Activated T-helper 2 cell treated with anti-CD3 and anti-CD28 coated beads, Interferon-gamma antibody, Interleukin-2, Interleukin-4, amounts not matched to agents 10 μg/mL and 5 μg/mL and 100 μg/mL, durations not matched to agents 14 hours and 24 hours and 36 hours (primary cell): Measurements from ENCODE around the gene CNTFR. TPM values are rescaled to one million over a fixed set of nuclear protein-coding genes. Genes with fewer than 3 reads are reported as not detected.
A peak's percentile ranks its signal among the peaks of the same experiment; 100 is the strongest.

Source experiments
- DNase-seq: peaks from one replicate; pipeline ENCODE4 v3.0.0; 2021; ENCODE audit warnings: low spot score
- H3K27ac Mint-ChIP-seq: one replicate; pipeline ENCODE4 v1.8.0; 2021; ENCODE audit warnings: mixed read lengths
- H3K27me3 Mint-ChIP-seq: one replicate; pipeline ENCODE4 v1.8.0; 2021; ENCODE audit warnings: low read depth, mixed read lengths
- H3K36me3 Mint-ChIP-seq: one replicate; pipeline ENCODE4 v1.8.0; 2021; ENCODE audit warnings: low read depth, mixed read lengths
- H3K4me1 Mint-ChIP-seq: one replicate; pipeline ENCODE4 v1.8.0; 2021; ENCODE audit warnings: low read depth, mixed read lengths
- H3K4me3 Mint-ChIP-seq: one replicate; pipeline ENCODE4 v1.8.0; 2021; ENCODE audit warnings: low read depth, mild to moderate bottlenecking, moderate library complexity, mixed read lengths
- H3K9me3 Mint-ChIP-seq: one replicate; pipeline ENCODE4 v1.8.0; 2021; ENCODE audit warnings: mixed read lengths
- intact Hi-C: fragments of 100-400 bp; cut with micrococcal nuclease; formaldehyde crosslinking; loops from one replicate; pipeline ENCODE4 v1.15.1; 2023
- total RNA-seq: library from RNA; stranded (reverse); gene quantifications from 2 replicates; pipeline ENCODE4 v1.2.3, GENCODE V29; 2022

Gene CNTFR
- total RNA-seq, 1 donor from 2014 or later, result not detected

GRCh38 chr9:34628656-34629490 lies 39.3 kb upstream of the CNTFR start, which contains the start of gene ARID3C:
Gene ARID3C, minus strand, starts transcription at chr9:34629066. Its CDS starts 1,052 bp downstream, at chr9:34628014.
- intact Hi-C loops, result no loop called here
- no peak within 1 kb of the TSS for H3K27ac Mint-ChIP-seq
- peaks cover 16% of the 10 kb centered on the region for H3K36me3 Mint-ChIP-seq
- peaks cover 58% of the 10 kb centered on the region for H3K27me3 Mint-ChIP-seq
- peak; percentile 22 for DNase-seq
- no peaks in the 10 kb centered on the region for H3K9me3 Mint-ChIP-seq
- peak within 1 kb of the TSS; percentile 72 for H3K4me3 Mint-ChIP-seq
- H3K4me1 Mint-ChIP-seq, result peaks cover 8% of the 10 kb centered on the region

- intact Hi-C loops, result no loop called here
- peaks cover 13% of the 10 kb centered on the region for H3K36me3 Mint-ChIP-seq
Observed at GRCh38 chr9:34627716-34628655, 38.5 kb upstream of the CNTFR start.

GRCh38 chr9:34625186-34625486 lies 35.6 kb upstream of the CNTFR start:
- Mint-ChIP-seq H3K27ac (no peak overlapping the region), H3K36me3 (peaks cover 3% of the 10 kb centered on the region), H3K9me3 (no peaks in the 10 kb centered on the region), H3K27me3 (peaks cover 65% of the 10 kb centered on the region), H3K4me1 (peaks cover 16% of the 10 kb centered on the region), H3K4me3 (no peak overlapping the region)
- DNase-seq, result no peak
- intact Hi-C loops, result loop anchor here (2.0 kb wide), 1 partner anchor 36 kb away; the partner anchor contains the start of gene CNTFR

More at GRCh38 chr9:34627716-34628655, 38.5 kb upstream of the CNTFR start:
- H3K4me1 Mint-ChIP-seq, result peaks cover 10% of the 10 kb centered on the region
- no peak overlapping the region for H3K27ac Mint-ChIP-seq
- peaks cover 63% of the 10 kb centered on the region for H3K27me3 Mint-ChIP-seq
- H3K4me3 Mint-ChIP-seq, result peak overlapping the region; percentile 72
- H3K9me3 Mint-ChIP-seq, result no peaks in the 10 kb centered on the region
- no peak for DNase-seq

GRCh38 chr9:34624475-34625185 lies 35.1 kb upstream of the CNTFR start:
- Mint-ChIP-seq H3K4me1 (peaks cover 18% of the 10 kb centered on the region), H3K36me3 (peaks cover 3% of the 10 kb centered on the region), H3K27ac (no peak overlapping the region), H3K9me3 (no peaks in the 10 kb centered on the region), H3K4me3 (no peak overlapping the region), H3K27me3 (peaks cover 60% of the 10 kb centered on the region)
- DNase-seq, result no peak
- intact Hi-C loops, result loop anchor here (2.0 kb wide), 1 partner anchor 36 kb away; the partner anchor contains the start of gene CNTFR

GRCh38 chr9:34623374-34624235 lies 34.1 kb upstream of the CNTFR start:
- intact Hi-C loops, result loop anchor here (2.0 kb wide), 1 partner anchor 35 kb away; the partner anchor contains the start of gene CNTFR
- Mint-ChIP-seq H3K4me3 (no peak overlapping the region), H3K27ac (no peak overlapping the region), H3K36me3 (peaks cover 3% of the 10 kb centered on the region), H3K27me3 (peaks cover 53% of the 10 kb centered on the region), H3K4me1 (peaks cover 22% of the 10 kb centered on the region), H3K9me3 (no peaks in the 10 kb centered on the region)
- DNase-seq, result no peak

GRCh38 chr9:34620061-34620994 lies 30.8 kb upstream of the CNTFR start, which contains the start of gene DCTN3:
Gene DCTN3, minus strand, starts transcription at chr9:34620495. Its CDS starts 31 bp downstream, at chr9:34620464.
- peak; percentile 90 for DNase-seq
- no peaks in the 10 kb centered on the region for H3K9me3 Mint-ChIP-seq
- peak within 1 kb of the TSS; percentile 91 for H3K4me3 Mint-ChIP-seq
- H3K4me1 Mint-ChIP-seq, result peaks cover 16% of the 10 kb centered on the region
- peaks cover 13% of the 10 kb centered on the region for H3K36me3 Mint-ChIP-seq
- intact Hi-C loops, result loop anchor here (1.0 kb wide), 1 partner anchor 8 kb away; the partner anchor contains the start of gene RPP25L
- H3K27me3 Mint-ChIP-seq, result peaks cover 26% of the 10 kb centered on the region
- peak within 1 kb of the TSS; percentile 46 for H3K27ac Mint-ChIP-seq

- no peaks in the 10 kb centered on the region for H3K27me3 Mint-ChIP-seq
- no peak overlapping the region for H3K27ac Mint-ChIP-seq
- peaks cover 20% of the 10 kb centered on the region for H3K4me1 Mint-ChIP-seq
- peaks cover 31% of the 10 kb centered on the region for H3K36me3 Mint-ChIP-seq
- DNase-seq, result no peak
- H3K9me3 Mint-ChIP-seq, result no peaks in the 10 kb centered on the region
- no peak overlapping the region for H3K4me3 Mint-ChIP-seq
- intact Hi-C loops, result no loop called here
Observed at GRCh38 chr9:34615132-34615531, 25.6 kb upstream of the CNTFR start.

GRCh38 chr9:34612788-34613390 lies 23.4 kb upstream of the CNTFR start:
- Mint-ChIP-seq H3K9me3 (no peaks in the 10 kb centered on the region), H3K27ac (peak overlapping the region; percentile 93), H3K4me3 (peak overlapping the region; percentile 90), H3K36me3 (peaks cover 38% of the 10 kb centered on the region), H3K4me1 (peaks cover 11% of the 10 kb centered on the region), H3K27me3 (no peaks in the 10 kb centered on the region)
- intact Hi-C loops, result loop anchor here (1.0 to 5.0 kb wide), 6 partner anchors 7 to 281 kb away; partner anchors contain the start of genes DCTN3, DNAI1, FAM219A and GALT
- DNase-seq, result peak; percentile 57

GRCh38 chr9:34611811-34612787 lies 22.6 kb upstream of the CNTFR start, which contains the start of gene RPP25L:
Gene RPP25L, minus strand, starts transcription at chr9:34612097. Its CDS starts 801 bp downstream, at chr9:34611296.
- Mint-ChIP-seq H3K27ac (peak within 1 kb of the TSS; percentile 93), H3K36me3 (peaks cover 31% of the 10 kb centered on the region), H3K9me3 (no peaks in the 10 kb centered on the region), H3K27me3 (no peaks in the 10 kb centered on the region), H3K4me1 (peaks cover 11% of the 10 kb centered on the region), H3K4me3 (peak within 1 kb of the TSS; percentile 90)
- intact Hi-C loops, result loop anchor here (1.0 to 5.0 kb wide), 5 partner anchors 8 to 280 kb away; partner anchors contain the start of genes DCTN3, DNAI1, FAM219A and GALT
- DNase-seq, result peak; percentile 81
